GM18867 (cell line): ENCODE measurements around the gene CDC42SE1.
"Not testable (repeated sequence)": the region's sequence is repeated elsewhere in the genome, so short reads cannot be mapped to it uniquely, and the experiment has no call there.

Experiments used
- ATAC-seq: cut with Tn5 transposase; IDR thresholded peaks from one replicate; pipeline ENCODE4 v1.9.1; 2021; ENCODE audit warnings: mild to moderate bottlenecking, moderate library complexity; ENCODE audit not compliant: unreplicated experiment

Gene CDC42SE1

GRCh38 chr1:151059109-151060006, at the start of gene CDC42SE1:
CDC42SE1 (minus strand) TSS chr1:151059622; CDS start chr1:151055730, 3,892 bp downstream.
- peak; percentile 83 for ATAC-seq

- ATAC-seq, result no peak
Observed at GRCh38 chr1:151108331-151108730, 48.9 kb upstream of the CDC42SE1 start.

GRCh38 chr1:151106894-151107293, 47.5 kb upstream of the CDC42SE1 start:
- no peak for ATAC-seq

GRCh38 chr1:151104630-151105029, 45.2 kb upstream of the CDC42SE1 start:
- ATAC-seq, result no peak

GRCh38 chr1:151098126-151098525, 38.7 kb upstream of the CDC42SE1 start:
- ATAC-seq, result no peak

GRCh38 chr1:151097426-151097825, 38.0 kb upstream of the CDC42SE1 start:
- ATAC-seq, result not testable (repeated sequence)

GRCh38 chr1:151085953-151086559, 26.6 kb upstream of the CDC42SE1 start:
- no peak for ATAC-seq

- no peak for ATAC-seq
Observed at GRCh38 chr1:151072224-151072623, 12.8 kb upstream of the CDC42SE1 start.

- ATAC-seq, result peak; percentile 81
Observed at GRCh38 chr1:151070474-151071276, 11.3 kb upstream of the CDC42SE1 start, which contains the start of gene GABPB2. GABPB2 (plus strand) TSS chr1:151070761; CDS start chr1:151088190, 17,429 bp downstream.

GRCh38 chr1:151069103-151069486, 9.7 kb upstream of the CDC42SE1 start:
- no peak for ATAC-seq

- ATAC-seq, result no peak
Observed at GRCh38 chr1:151067185-151067584, 7.8 kb upstream of the CDC42SE1 start.

- ATAC-seq, result no peak
Observed at GRCh38 chr1:151065089-151065645, 5.7 kb upstream of the CDC42SE1 start.

GRCh38 chr1:151062741-151063371, 3.4 kb upstream of the CDC42SE1 start:
- no peak for ATAC-seq

GRCh38 chr1:151061704-151062103, 2.3 kb upstream of the CDC42SE1 start:
- no peak for ATAC-seq

- no peak for ATAC-seq
Observed at GRCh38 chr1:151060657-151061421, 1.4 kb upstream of the CDC42SE1 start.

GRCh38 chr1:151060007-151060656, 710 bp upstream of the CDC42SE1 start, which contains the start of gene MLLT11:
MLLT11 (plus strand) TSS chr1:151060397; CDS start chr1:151067225, 6,828 bp downstream.
- ATAC-seq, result no peak

- no peak for ATAC-seq
Observed at GRCh38 chr1:151058692-151059091, 730 bp downstream of the CDC42SE1 start.

- ATAC-seq, result no peak
Observed at GRCh38 chr1:151056149-151056548, 3.3 kb downstream of the CDC42SE1 start.

- no peak for ATAC-seq
Observed at GRCh38 chr1:151055581-151055980, 3.8 kb downstream of the CDC42SE1 start.
